Erythroblast (primary cell): Measurements from ENCODE around the gene WDFY2.

ENCODE experiments used
- DNase-seq, 2 experiments: peaks; one replicate each; lab custom pipeline; 2025; lab: John Stamatoyannopoulos, UW
- GATA1 ChIP-seq: IDR thresholded peaks from 2 replicates; pipeline ENCODE4 v1.6.1; 2011; ENCODE audit warnings: low read depth, mild to moderate bottlenecking, control low read depth, low read length, moderate library complexity
- POLR2A ChIP-seq: IDR thresholded peaks from 2 replicates; pipeline ENCODE4 v1.6.1; 2011; ENCODE audit warnings: mild to moderate bottlenecking, low read length

The WDFY2 gene

GRCh38 chr13:51719394-51719793, 135.1 kb downstream of the WDFY2 start:
- no peak for TF ChIP-seq POLR2A
- TF ChIP-seq GATA1 = no peak

GRCh38 chr13:51721496-51721895, 137.2 kb downstream of the WDFY2 start:
- DNase-seq = no peak
- TF ChIP-seq GATA1 = no peak
- no peak for TF ChIP-seq POLR2A

More at GRCh38 chr13:51719394-51719793, 135.1 kb downstream of the WDFY2 start:
- DNase-seq = no peak

- TF ChIP-seq POLR2A = no peak
- no peak for TF ChIP-seq GATA1
- no peak for DNase-seq
Observed at GRCh38 chr13:51723529-51723928, 139.3 kb downstream of the WDFY2 start.

- no peak for TF ChIP-seq GATA1
- no peak for TF ChIP-seq POLR2A
- no peak for DNase-seq
Observed at GRCh38 chr13:51724721-51725120, 140.5 kb downstream of the WDFY2 start.

GRCh38 chr13:51726446-51727193, 142.4 kb downstream of the WDFY2 start:
- DNase-seq = no peak
- TF ChIP-seq GATA1 = no peak
- TF ChIP-seq POLR2A = no peak

GRCh38 chr13:51727634-51728274, 143.5 kb downstream of the WDFY2 start:
- DNase-seq = no peak
- no peak for TF ChIP-seq POLR2A

GRCh38 chr13:51728275-51728673, 144.0 kb downstream of the WDFY2 start:
- no peak for DNase-seq

GRCh38 chr13:51728972-51729371, 144.7 kb downstream of the WDFY2 start:
- TF ChIP-seq POLR2A = no peak
- TF ChIP-seq GATA1 = no peak
- DNase-seq = no peak

More at GRCh38 chr13:51728275-51728673, 144.0 kb downstream of the WDFY2 start:
- TF ChIP-seq GATA1 (no peak), POLR2A (no peak)

GRCh38 chr13:51729866-51730553, 145.7 kb downstream of the WDFY2 start:
- TF ChIP-seq POLR2A (no peak), GATA1 (no peak)
- no peak for DNase-seq

- no peak for TF ChIP-seq GATA1
- TF ChIP-seq POLR2A = no peak
- DNase-seq = no peak
Observed at GRCh38 chr13:51730927-51731326, 146.7 kb downstream of the WDFY2 start.

GRCh38 chr13:51731759-51732158, 147.5 kb downstream of the WDFY2 start:
- DNase-seq = no peak
- TF ChIP-seq POLR2A (no peak), GATA1 (no peak)

GRCh38 chr13:51733374-51734298, 149.4 kb downstream of the WDFY2 start:
- DNase-seq = no peak
- no peak for TF ChIP-seq POLR2A
- TF ChIP-seq GATA1 = no peak

- no peak for DNase-seq
- no peak for TF ChIP-seq GATA1
- no peak for TF ChIP-seq POLR2A
Observed at GRCh38 chr13:51734786-51735185, 150.5 kb downstream of the WDFY2 start.
